H1 (cell line): ENCODE data around the gene OR2J2.

Experiments used
- BRCA1 ChIP-seq: IDR thresholded peaks from 2 replicates; pipeline ENCODE4 v1.6.1; 2012; ENCODE audit warnings: low read depth, low read length, improper control_type of control experiment
- CBX8 ChIP-seq: fragments of 300-800, 300-1000 bp; sonication (generic); IDR thresholded peaks from 2 replicates; pipeline ENCODE4 v1.7.1; 2016; ENCODE audit warnings: low read depth, low read length, borderline replicate concordance
- CTCF ChIP-seq, 3 experiments: IDR thresholded peaks; 1 replicate in 2 of 3; 2 replicates in 1 of 3; pipeline versions ENCODE4 v1.5.1 to v1.6.1; 2011; ENCODE audit warnings: low read length in 3 of 3, mild to moderate bottlenecking in 3 of 3, inconsistent platforms in 2 of 3, low read depth in 1 of 3, moderate library complexity in 1 of 3; ENCODE audit not compliant: insufficient read depth in 1 of 3; ENCODE audit errors: control extremely low read depth in 1 of 3
- EP300 ChIP-seq, 2 experiments: IDR thresholded peaks; 1 replicate in 1 of 2; 2 replicates in 1 of 2; pipeline ENCODE4 v1.6.1; 2011 to 2012; ENCODE audit warnings: low read depth in 2 of 2, low read length in 2 of 2, mild to moderate bottlenecking in 2 of 2, borderline replicate concordance in 1 of 2, inconsistent platforms in 1 of 2, moderate library complexity in 1 of 2
- EZH2 ChIP-seq: fragments of 200-600 bp; sonication (generic); IDR thresholded peaks from 2 replicates; pipeline ENCODE4 v1.7.1; 2012; ENCODE audit warnings: low read depth, mild to moderate bottlenecking, moderate library complexity, low read length, inconsistent platforms; ENCODE audit not compliant: severe bottlenecking
- HDAC2 ChIP-seq, 2 experiments: fragments of 300-600 bp in 1 of 2; sonication (generic) in 1 of 2; IDR thresholded peaks; 2 replicates each; pipeline ENCODE4 v1.6.1; 2011 to 2012; ENCODE audit warnings: low read depth in 2 of 2, low read length in 2 of 2, mild to moderate bottlenecking in 2 of 2, moderate library complexity in 2 of 2, borderline replicate concordance in 1 of 2, inconsistent platforms in 1 of 2
- JUND ChIP-seq: IDR thresholded peaks from 2 replicates; pipeline ENCODE4 v1.6.1; 2011; ENCODE audit warnings: mild to moderate bottlenecking, improper control_type of control experiment, low read length
- POLR2A ChIP-seq, 2 experiments: IDR thresholded peaks; 1 replicate in 1 of 2; 2 replicates in 1 of 2; pipeline ENCODE4 v1.6.1; 2011; ENCODE audit warnings: low read depth in 2 of 2, low read length in 2 of 2, mild to moderate bottlenecking in 2 of 2; ENCODE audit errors: control extremely low read depth in 1 of 2
- POLR2AphosphoS5 ChIP-seq: IDR thresholded peaks from 2 replicates; pipeline ENCODE4 v1.6.1; 2011; ENCODE audit warnings: low read depth, low read length
- RAD21 ChIP-seq, 2 experiments: IDR thresholded peaks in 1 of 2; conservative IDR thresholded peaks in 1 of 2; 2 replicates each; pipeline ENCODE4 v1.6.1; 2011; ENCODE audit warnings: low read depth in 2 of 2, low read length in 2 of 2, improper control_type of control experiment in 1 of 2, inconsistent platforms in 1 of 2, mild to moderate bottlenecking in 1 of 2, moderate library complexity in 1 of 2
- SIX5 ChIP-seq: IDR thresholded peaks from 2 replicates; pipeline ENCODE4 v1.6.1; 2011; ENCODE audit warnings: mild to moderate bottlenecking, low read depth, low read length
- TBP ChIP-seq: IDR thresholded peaks from 2 replicates; pipeline ENCODE4 v1.6.1; 2011; ENCODE audit warnings: low read depth, low read length, improper control_type of control experiment
- TF ChIP-seq, protein P1 (sequence below): IDR thresholded peaks from 2 replicates; pipeline ENCODE4 v1.6.1; 2012; ENCODE audit warnings: inconsistent platforms
- TF ChIP-seq, protein P2 (sequence below): IDR thresholded peaks from 2 replicates; pipeline ENCODE4 v1.6.1; 2011; ENCODE audit warnings: low read depth, mild to moderate bottlenecking, low read length; ENCODE audit not compliant: insufficient read depth

GRCh38 chr6:29137724-29138123 is 33.0 kb upstream of the OR2J2 start:
- no peak for TF ChIP-seq CBX8
- TF ChIP-seq, protein P1, sequence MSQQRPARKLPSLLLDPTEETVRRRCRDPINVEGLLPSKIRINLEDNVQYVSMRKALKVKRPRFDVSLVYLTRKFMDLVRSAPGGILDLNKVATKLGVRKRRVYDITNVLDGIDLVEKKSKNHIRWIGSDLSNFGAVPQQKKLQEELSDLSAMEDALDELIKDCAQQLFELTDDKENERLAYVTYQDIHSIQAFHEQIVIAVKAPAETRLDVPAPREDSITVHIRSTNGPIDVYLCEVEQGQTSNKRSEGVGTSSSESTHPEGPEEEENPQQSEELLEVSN = no peak
- TF ChIP-seq TBP = no peak
- TF ChIP-seq SIX5 = no peak
- TF ChIP-seq POLR2A (IDR thresholded peaks at IDR 0.05; ENCODE audit: control extremely low read depth in 1 of 2, low read depth in 2 of 2, low read length in 2 of 2) = no peak
- no peak for TF ChIP-seq HDAC2 (IDR thresholded peaks at IDR 0.05; ENCODE audit: borderline replicate concordance in 1 of 2, low read depth in 2 of 2, low read length in 2 of 2)
- TF ChIP-seq CTCF (IDR thresholded peaks at IDR 0.05; ENCODE audit: control extremely low read depth in 1 of 3, insufficient read depth in 1 of 3, low read depth in 1 of 3, low read length in 3 of 3) = no peak
- no peak for TF ChIP-seq EZH2
- TF ChIP-seq EP300 (IDR thresholded peaks at IDR 0.05; ENCODE audit: borderline replicate concordance in 1 of 2, low read depth in 2 of 2, low read length in 2 of 2) = no peak
- TF ChIP-seq RAD21 (IDR thresholded peaks at IDR 0.05 in 1 of 2, conservative IDR thresholded peaks at IDR 0.05 in 1 of 2; ENCODE audit: low read depth in 2 of 2, low read length in 2 of 2) = no peak
- no peak for TF ChIP-seq BRCA1
- no peak for TF ChIP-seq POLR2AphosphoS5
- no peak for TF ChIP-seq JUND
- TF ChIP-seq, protein P2, sequence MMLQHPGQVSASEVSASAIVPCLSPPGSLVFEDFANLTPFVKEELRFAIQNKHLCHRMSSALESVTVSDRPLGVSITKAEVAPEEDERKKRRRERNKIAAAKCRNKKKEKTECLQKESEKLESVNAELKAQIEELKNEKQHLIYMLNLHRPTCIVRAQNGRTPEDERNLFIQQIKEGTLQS = no peak
